ENCODE results near the gene PROB1.
"Not testable (repeated sequence)": the region's sequence is repeated elsewhere in the genome, so short reads cannot be mapped to it uniquely, and the experiment has no call there.

Gene PROB1

GRCh38 chr5:139394654-139395566 lies at the start of gene PROB1:
Gene PROB1, minus strand, starts transcription at chr5:139395104. Its CDS starts 23 bp downstream, at chr5:139395081.
- no peak for DNase-seq (ENCODE audit: low read depth)

GRCh38 chr5:139443831-139444453 lies 49.0 kb upstream of the PROB1 start:
- DNase-seq (ENCODE audit: low read depth), result peak; percentile 52

- not testable (repeated sequence) for DNase-seq (ENCODE audit: low read depth)
Observed at GRCh38 chr5:139440416-139440815, 45.5 kb upstream of the PROB1 start.

- DNase-seq (ENCODE audit: low read depth), result peak; percentile 82
Observed at GRCh38 chr5:139439013-139439903, 44.4 kb upstream of the PROB1 start, which contains the start of gene DNAJC18. Gene DNAJC18, minus strand, starts transcription at chr5:139439525. Its CDS starts 80 bp downstream, at chr5:139439445.

GRCh38 chr5:139438707-139439012 lies 43.8 kb upstream of the PROB1 start:
- no peak for DNase-seq (ENCODE audit: low read depth)

- no peak for DNase-seq (ENCODE audit: low read depth)
Observed at GRCh38 chr5:139435676-139436075, 40.8 kb upstream of the PROB1 start.

GRCh38 chr5:139431706-139432105 lies 36.8 kb upstream of the PROB1 start:
- DNase-seq (ENCODE audit: low read depth), result no peak

- no peak for DNase-seq (ENCODE audit: low read depth)
Observed at GRCh38 chr5:139430015-139430414, 35.1 kb upstream of the PROB1 start.

- DNase-seq (ENCODE audit: low read depth), result no peak
Observed at GRCh38 chr5:139426203-139426885, 31.4 kb upstream of the PROB1 start.

- no peak for DNase-seq (ENCODE audit: low read depth)
Observed at GRCh38 chr5:139425497-139425896, 30.6 kb upstream of the PROB1 start.

GRCh38 chr5:139422307-139422893 lies 27.5 kb upstream of the PROB1 start:
- DNase-seq (ENCODE audit: low read depth), result peak; percentile 65

- no peak for DNase-seq (ENCODE audit: low read depth)
Observed at GRCh38 chr5:139419226-139420192, 24.6 kb upstream of the PROB1 start.

- no peak for DNase-seq (ENCODE audit: low read depth)
Observed at GRCh38 chr5:139418793-139419192, 23.9 kb upstream of the PROB1 start.

GRCh38 chr5:139417214-139417613 lies 22.3 kb upstream of the PROB1 start:
- no peak for DNase-seq (ENCODE audit: low read depth)

- no peak for DNase-seq (ENCODE audit: low read depth)
Observed at GRCh38 chr5:139416651-139417050, 21.7 kb upstream of the PROB1 start.

GRCh38 chr5:139415869-139416268 lies 21.0 kb upstream of the PROB1 start:
- no peak for DNase-seq (ENCODE audit: low read depth)

GRCh38 chr5:139415221-139415861 lies 20.4 kb upstream of the PROB1 start:
- DNase-seq (ENCODE audit: low read depth), result no peak

GRCh38 chr5:139414581-139415130 lies 19.8 kb upstream of the PROB1 start:
- DNase-seq (ENCODE audit: low read depth), result no peak

GRCh38 chr5:139413963-139414362 lies 19.1 kb upstream of the PROB1 start:
- no peak for DNase-seq (ENCODE audit: low read depth)
